Duodenal mucosa (tissue), 2 donors: ENCODE measurements around the gene ADGRA3.

Source experiments
- H3K27ac ChIP-seq: one replicate; pipeline ENCODE4 v1.7.0; 2013; ENCODE audit warnings: low read depth, low read length
- H3K27me3 ChIP-seq, 2 donors: one replicate each; pipeline ENCODE4 v1.7.0; 2013; ENCODE audit warnings: low read length in 2 of 2, control low read depth in 1 of 2; ENCODE audit not compliant: insufficient read depth in 2 of 2, control insufficient read depth in 1 of 2
- H3K36me3 ChIP-seq, 2 donors: one replicate each; pipeline ENCODE4 v1.7.0; 2013; ENCODE audit warnings: low read length in 2 of 2, control low read depth in 1 of 2; ENCODE audit not compliant: insufficient read depth in 2 of 2, control insufficient read depth in 1 of 2
- H3K4me1 ChIP-seq, 2 donors: one replicate each; pipeline ENCODE4 v1.7.0; 2013; ENCODE audit warnings: low read length in 2 of 2, control low read depth in 1 of 2; ENCODE audit not compliant: insufficient read depth in 2 of 2, control insufficient read depth in 1 of 2
- H3K4me3 ChIP-seq, 2 donors: one replicate each; pipeline ENCODE4 v1.7.0; 2013; ENCODE audit warnings: low read length in 2 of 2, low read depth in 1 of 2
- H3K9ac ChIP-seq, 2 donors: one replicate each; pipeline ENCODE4 v1.7.0; 2013; ENCODE audit warnings: low read length in 2 of 2, low read depth in 1 of 2
- H3K9me3 ChIP-seq, 2 donors: one replicate each; pipeline ENCODE4 v1.7.0; 2013; ENCODE audit warnings: low read length in 2 of 2, control low read depth in 1 of 2; ENCODE audit not compliant: control insufficient read depth in 1 of 2

ADGRA3 gene

DNA sequence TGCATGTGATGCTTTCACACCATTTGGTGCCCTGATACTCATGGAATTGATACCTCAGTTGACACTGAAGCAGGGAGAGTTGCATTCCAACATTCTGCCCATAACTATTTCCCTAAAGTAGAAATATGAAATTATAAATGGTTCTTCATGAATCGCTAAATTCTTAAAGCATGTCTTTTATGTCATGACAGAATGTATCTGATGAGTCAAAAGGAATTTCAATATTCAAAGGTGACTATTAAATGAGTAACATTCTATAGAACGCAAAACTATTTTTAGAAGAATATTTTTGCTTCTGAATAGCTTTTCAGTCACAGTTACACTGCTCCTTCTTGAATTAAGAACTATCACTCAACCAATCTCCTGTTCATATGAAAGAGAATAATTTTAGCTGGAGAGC is 152.8 kb downstream of the ADGRA3 start:
- H3K27me3 ChIP-seq = no peaks in the 10 kb centered on the region
- H3K9ac ChIP-seq = no peak overlapping the region
- H3K27ac ChIP-seq = no peak overlapping the region
- no peaks in the 10 kb centered on the region for H3K36me3 ChIP-seq
- H3K9me3 ChIP-seq = no peaks in the 10 kb centered on the region
- no peaks in the 10 kb centered on the region for H3K4me1 ChIP-seq
- no peak overlapping the region for H3K4me3 ChIP-seq

DNA sequence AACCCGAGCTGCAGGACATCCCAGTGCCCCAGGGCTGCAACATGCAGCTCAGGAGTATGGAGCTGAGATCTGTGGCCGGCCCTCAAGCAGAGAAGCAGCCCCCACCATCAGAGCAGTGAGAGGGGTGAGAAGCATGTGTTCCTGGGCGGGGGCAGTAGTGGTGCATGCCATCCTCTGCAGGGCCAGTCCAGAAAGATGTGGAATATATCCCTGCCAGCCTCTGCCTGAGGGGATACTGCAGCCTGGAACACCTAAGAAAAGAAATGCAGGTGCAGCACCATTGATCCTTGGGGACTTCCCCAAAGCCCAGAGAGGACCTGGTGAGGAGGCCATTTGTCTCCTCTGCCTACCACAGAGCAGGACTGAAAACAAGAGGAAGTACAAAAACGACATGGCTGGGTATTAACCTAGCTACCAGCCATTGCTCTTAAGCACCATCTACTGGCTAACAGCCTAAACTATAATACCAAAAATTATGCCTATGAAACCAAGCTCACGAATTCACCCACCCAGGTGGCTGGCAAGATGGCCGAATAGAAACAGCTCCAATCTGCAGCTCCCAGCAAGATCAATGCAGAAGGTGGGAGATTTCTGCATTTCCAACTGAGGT is 158.8 kb downstream of the ADGRA3 start:
- H3K9me3 ChIP-seq = peaks cover 0 to 2% of the 10 kb centered on the region in 2 donors
- H3K4me1 ChIP-seq = no peaks in the 10 kb centered on the region
- no peak overlapping the region for H3K27ac ChIP-seq
- no peak overlapping the region for H3K9ac ChIP-seq
- H3K4me3 ChIP-seq = no peak overlapping the region
- no peaks in the 10 kb centered on the region for H3K36me3 ChIP-seq
- no peaks in the 10 kb centered on the region for H3K27me3 ChIP-seq

DNA sequence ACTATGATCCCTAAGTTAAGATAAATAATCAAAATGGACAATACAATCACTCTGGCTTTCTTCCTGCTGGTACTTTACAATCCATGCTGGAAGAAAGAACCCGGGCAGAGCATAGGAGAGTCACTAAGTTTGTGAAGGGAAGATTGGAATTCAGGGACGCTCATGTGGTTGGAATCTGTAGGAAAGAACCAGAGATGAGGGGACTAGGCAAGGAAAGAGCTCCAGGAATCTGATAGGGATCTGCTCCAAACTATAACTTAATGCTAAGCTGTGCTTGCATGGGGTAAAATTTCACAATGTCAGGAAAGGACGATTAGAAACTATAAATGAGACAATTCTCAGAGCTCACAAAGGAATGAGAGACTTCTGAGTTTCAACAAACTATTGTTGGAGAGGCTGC is 167.5 kb downstream of the ADGRA3 start:
- H3K36me3 ChIP-seq = no peaks in the 10 kb centered on the region
- no peak overlapping the region for H3K9ac ChIP-seq
- H3K27me3 ChIP-seq = no peaks in the 10 kb centered on the region
- peaks cover 0 to under 1% of the 10 kb centered on the region in 2 donors for H3K9me3 ChIP-seq
- H3K4me3 ChIP-seq = no peak overlapping the region
- H3K27ac ChIP-seq = no peak overlapping the region
- no peaks in the 10 kb centered on the region for H3K4me1 ChIP-seq

DNA sequence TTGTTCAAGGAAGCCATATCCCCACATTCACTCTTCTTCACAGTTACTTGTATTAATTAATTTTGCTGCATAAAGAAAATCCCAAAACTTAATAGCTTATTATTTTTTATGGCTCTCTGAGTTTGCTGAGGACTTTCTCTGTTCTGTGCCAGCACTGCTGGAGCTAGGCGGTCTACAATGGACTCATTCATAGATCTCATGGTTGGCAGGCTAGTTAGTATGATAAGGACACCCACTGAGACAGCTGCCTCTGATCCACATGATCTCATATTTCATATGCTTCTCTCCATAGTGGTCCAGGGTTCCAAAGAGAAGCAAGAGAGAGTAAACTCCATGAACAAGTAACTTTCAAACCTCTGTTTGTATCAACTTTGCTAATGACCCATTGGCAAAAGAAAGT is 170.2 kb downstream of the ADGRA3 start:
- Histone ChIP-seq H3K9me3 (no peaks in the 10 kb centered on the region), H3K4me3 (no peak overlapping the region), H3K27me3 (no peaks in the 10 kb centered on the region), H3K4me1 (no peaks in the 10 kb centered on the region), H3K36me3 (no peaks in the 10 kb centered on the region), H3K27ac (no peak overlapping the region), H3K9ac (no peak overlapping the region)

DNA sequence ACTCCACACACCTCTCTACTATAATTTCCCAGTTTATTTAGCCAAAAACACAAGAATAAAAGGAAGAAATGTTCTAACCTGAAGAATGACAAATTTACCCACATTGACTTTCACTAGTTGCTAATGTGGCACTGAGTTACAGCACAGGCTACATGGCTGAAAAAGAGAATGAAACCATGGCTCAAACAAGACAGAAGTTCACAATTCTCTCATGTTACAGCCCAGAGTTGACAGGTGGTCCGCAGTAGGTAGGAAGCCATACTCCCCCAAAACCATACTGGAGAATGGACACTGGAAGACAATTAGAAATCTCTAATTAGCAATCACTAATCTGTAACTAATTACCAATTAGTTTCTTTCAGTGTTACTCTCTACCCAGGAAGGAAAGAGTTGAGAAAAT is 170.8 kb downstream of the ADGRA3 start:
- no peak overlapping the region for H3K4me3 ChIP-seq
- H3K9me3 ChIP-seq = peaks cover 0 to 3% of the 10 kb centered on the region in 2 donors
- H3K36me3 ChIP-seq = no peaks in the 10 kb centered on the region
- no peak overlapping the region for H3K27ac ChIP-seq
- no peaks in the 10 kb centered on the region for H3K4me1 ChIP-seq
- no peaks in the 10 kb centered on the region for H3K27me3 ChIP-seq
- H3K9ac ChIP-seq = no peak overlapping the region

DNA sequence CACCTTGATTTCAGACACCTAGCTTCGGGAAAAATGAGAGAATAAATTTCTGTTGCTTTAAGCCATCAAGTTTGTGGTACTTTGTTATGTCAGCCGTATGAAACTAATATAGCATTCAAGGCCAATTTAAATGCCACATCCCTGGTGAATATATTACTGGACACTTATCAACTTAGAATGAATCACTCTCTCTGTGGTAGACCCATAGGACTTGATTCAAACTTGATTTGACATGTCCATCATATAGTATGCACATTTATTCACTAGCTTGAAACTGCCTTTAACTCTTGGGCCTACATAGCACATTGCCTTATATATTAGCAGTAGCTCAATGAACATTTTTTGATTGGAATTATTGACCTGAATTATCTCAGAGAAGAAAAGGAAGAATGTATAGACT is 172.3 kb downstream of the ADGRA3 start:
- Histone ChIP-seq H3K9ac (no peak overlapping the region), H3K4me1 (no peaks in the 10 kb centered on the region), H3K27ac (no peak overlapping the region), H3K27me3 (no peaks in the 10 kb centered on the region), H3K36me3 (no peaks in the 10 kb centered on the region), H3K9me3 (peaks cover 0 to 3% of the 10 kb centered on the region in 2 donors), H3K4me3 (no peak overlapping the region)

DNA sequence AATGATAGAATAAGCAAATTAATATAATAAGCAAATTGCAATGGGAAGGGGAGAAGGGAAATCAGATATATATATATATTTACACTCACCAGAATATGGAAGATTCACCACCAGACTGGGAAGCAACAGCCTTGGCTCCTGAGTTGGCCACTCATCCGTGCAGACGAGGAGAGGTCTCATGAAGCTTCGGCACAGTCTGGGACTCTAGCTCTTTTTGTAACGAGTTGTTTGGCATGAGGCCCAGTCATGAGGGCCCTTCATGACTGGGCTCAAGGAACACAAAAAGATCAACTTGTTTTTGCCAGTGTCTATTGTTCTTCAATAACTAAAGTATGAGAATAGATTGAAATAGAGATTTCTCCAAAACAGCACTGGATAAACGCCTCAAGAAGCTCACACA is 176.4 kb downstream of the ADGRA3 start:
- H3K27ac ChIP-seq = no peak overlapping the region
- H3K27me3 ChIP-seq = no peaks in the 10 kb centered on the region
- no peak overlapping the region for H3K9ac ChIP-seq
- peaks cover 0 to 3% of the 10 kb centered on the region in 2 donors for H3K9me3 ChIP-seq
- no peaks in the 10 kb centered on the region for H3K4me1 ChIP-seq
- no peak overlapping the region for H3K4me3 ChIP-seq
- H3K36me3 ChIP-seq = no peaks in the 10 kb centered on the region

DNA sequence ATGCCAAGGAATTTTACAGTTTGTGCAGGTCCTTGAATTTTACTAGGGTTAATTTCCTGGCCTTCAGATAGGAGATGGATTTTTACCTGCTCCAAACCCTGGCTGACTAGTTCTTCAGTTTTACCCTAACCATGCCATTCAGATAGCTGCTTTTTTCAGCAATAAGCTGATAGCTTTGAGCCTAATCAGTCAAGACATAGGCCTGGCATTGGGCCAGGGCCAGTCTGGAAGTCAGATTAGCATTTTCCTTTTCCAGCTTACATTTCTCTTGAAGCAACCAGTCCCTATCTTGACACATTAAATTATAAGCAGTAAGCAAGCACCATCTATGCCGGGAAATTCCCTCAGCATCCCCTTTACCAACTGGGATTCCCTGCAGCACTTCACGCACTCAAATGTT is 177.1 kb downstream of the ADGRA3 start:
- Histone ChIP-seq H3K27ac (no peak overlapping the region), H3K9ac (no peak overlapping the region), H3K4me3 (no peak overlapping the region), H3K4me1 (no peaks in the 10 kb centered on the region), H3K27me3 (no peaks in the 10 kb centered on the region), H3K9me3 (peaks cover 0 to 3% of the 10 kb centered on the region in 2 donors), H3K36me3 (no peaks in the 10 kb centered on the region)
